Ascending aorta (tissue), 2 donors: ENCODE measurements around the gene FMO5. TPM values are rescaled to one million over a fixed set of nuclear protein-coding genes. Genes with fewer than 3 reads are reported as not detected.

Experiments used
- DNase-seq, 2 donors: peaks; one replicate each; pipeline ENCODE4 v3.0.0-alpha.2; 2019; ENCODE audit warnings: low spot score in 2 of 2
- H3K27ac ChIP-seq, 2 donors: fragments of 200-600 bp; sonication (generic); one replicate each; pipeline ENCODE4 v1.5.1; 2016 to 2017; ENCODE audit warnings: mild to moderate bottlenecking in 1 of 2
- H3K27me3 ChIP-seq: fragments of 200-600 bp; sonication (generic); one replicate; pipeline ENCODE4 v1.5.1; 2017
- H3K36me3 ChIP-seq, 2 donors: fragments of 200-600 bp; sonication (generic); one replicate each; pipeline ENCODE4 v1.5.1; 2016
- H3K4me1 ChIP-seq, 2 donors: fragments of 200-600 bp; sonication (generic); one replicate each; pipeline ENCODE4 v1.5.1; 2016 to 2017; ENCODE audit warnings: mild to moderate bottlenecking in 1 of 2
- H3K4me3 ChIP-seq, 2 donors: fragments of 200-600 bp; sonication (generic); one replicate each; pipeline ENCODE4 v1.5.1; 2016 to 2017; ENCODE audit warnings: mild to moderate bottlenecking in 1 of 2
- H3K9me3 ChIP-seq, 2 donors: fragments of 200-600 bp; sonication (generic); one replicate each; pipeline ENCODE4 v1.5.1; 2016
- intact Hi-C: fragments of 100-400 bp; cut with DNase I; formaldehyde crosslinking; loops from one replicate; pipeline ENCODE4 v1.15.1; 2023
- total RNA-seq: library from RNA; depleted of rRNA; stranded (reverse); fragments of >200 nt; gene quantifications from one replicate; pipeline ENCODE4 v1.1.0, GENCODE V29; 2016
- TF ChIP-seq, protein P1 (sequence below), 3 experiments: fragments of 200-600 bp in 2 of 3; fragments of 450-650 bp in 1 of 3; sonication (generic) in 2 of 3; IDR thresholded peaks; one replicate each; pipeline ENCODE4 v1.5.1; 2016 to 2019; ENCODE audit warnings: antibody characterized with exemption in 3 of 3, mild to moderate bottlenecking in 1 of 3, moderate library complexity in 1 of 3

FMO5 gene
- total RNA-seq, 1 donor from 2014 or later: 19.6 TPM

DNA sequence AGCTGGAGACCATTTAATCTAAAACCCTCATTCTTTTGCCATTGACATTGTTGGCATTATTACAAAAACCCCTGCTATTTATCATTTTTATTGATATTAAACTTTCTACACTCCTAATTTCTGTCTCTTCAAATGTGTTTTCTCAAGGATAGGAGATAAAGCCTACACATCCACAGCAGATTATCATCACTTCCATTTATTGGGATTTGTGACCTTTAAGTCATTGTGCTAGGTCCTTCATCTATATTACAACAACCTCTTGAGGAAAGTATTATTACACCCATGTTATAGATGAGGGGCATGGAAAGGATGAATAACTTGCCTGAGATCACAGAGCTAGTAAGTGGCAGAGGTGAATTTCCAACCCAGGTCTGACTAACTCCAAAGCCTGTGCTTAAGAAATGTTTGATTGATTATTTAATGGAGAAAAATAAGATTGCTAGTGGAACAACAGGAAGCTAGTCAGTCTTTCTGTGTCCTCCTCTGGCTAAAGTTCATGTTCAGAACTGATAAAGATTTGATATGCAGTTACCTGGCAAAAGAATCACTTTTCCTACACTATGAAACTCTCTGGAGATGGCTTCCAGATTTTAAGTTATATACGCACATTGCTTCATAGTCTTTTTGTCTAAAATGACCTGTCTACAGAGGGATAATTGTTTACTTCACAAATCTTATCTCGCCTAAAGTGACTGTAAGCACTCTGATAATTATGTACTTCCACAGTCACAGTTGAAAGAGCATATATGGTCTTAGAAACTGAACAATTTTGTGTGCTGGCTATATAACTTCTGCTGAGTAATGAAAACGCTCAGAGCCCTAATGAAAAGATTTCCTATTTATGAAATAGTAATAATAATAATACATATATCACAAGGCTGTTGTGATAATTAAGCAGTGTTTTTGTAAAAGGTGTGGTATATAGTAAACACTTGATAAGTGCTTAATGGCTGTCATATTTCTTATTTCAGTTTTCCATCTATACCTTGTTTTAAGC is 15.0 kb downstream of the FMO5 start:
- DNase-seq: no peak
- Histone ChIP-seq H3K4me3 (no peak overlapping the region), H3K9me3 (no peaks in the 10 kb centered on the region), H3K36me3 (peaks cover 0 to 13% of the 10 kb centered on the region in 2 donors), H3K4me1 (no peaks in the 10 kb centered on the region), H3K27me3 (no peaks in the 10 kb centered on the region), H3K27ac (no peak overlapping the region)
- TF ChIP-seq, protein P1, sequence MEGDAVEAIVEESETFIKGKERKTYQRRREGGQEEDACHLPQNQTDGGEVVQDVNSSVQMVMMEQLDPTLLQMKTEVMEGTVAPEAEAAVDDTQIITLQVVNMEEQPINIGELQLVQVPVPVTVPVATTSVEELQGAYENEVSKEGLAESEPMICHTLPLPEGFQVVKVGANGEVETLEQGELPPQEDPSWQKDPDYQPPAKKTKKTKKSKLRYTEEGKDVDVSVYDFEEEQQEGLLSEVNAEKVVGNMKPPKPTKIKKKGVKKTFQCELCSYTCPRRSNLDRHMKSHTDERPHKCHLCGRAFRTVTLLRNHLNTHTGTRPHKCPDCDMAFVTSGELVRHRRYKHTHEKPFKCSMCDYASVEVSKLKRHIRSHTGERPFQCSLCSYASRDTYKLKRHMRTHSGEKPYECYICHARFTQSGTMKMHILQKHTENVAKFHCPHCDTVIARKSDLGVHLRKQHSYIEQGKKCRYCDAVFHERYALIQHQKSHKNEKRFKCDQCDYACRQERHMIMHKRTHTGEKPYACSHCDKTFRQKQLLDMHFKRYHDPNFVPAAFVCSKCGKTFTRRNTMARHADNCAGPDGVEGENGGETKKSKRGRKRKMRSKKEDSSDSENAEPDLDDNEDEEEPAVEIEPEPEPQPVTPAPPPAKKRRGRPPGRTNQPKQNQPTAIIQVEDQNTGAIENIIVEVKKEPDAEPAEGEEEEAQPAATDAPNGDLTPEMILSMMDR (IDR thresholded peaks at IDR 0.05): no peak
- intact Hi-C loops: no loop called here

DNA sequence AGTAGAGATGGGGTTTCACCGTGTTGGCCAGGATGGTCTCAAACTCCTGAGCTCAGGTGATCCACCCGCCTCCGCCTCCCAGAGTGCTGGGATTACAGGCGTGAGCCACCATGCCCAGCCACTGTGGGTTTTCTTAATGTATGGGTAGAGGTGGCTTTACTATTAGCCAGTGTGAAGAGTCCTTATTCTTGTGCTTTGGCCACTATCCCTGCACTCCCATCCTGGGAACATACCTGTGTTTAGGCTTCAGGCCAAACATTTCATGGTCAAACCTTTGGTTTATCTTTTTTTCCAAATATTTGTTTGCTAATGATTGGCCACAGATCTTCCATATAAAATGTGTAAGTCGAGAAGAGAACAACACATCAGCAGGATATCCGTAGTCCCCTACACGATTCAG is 16.5 kb downstream of the FMO5 start:
- H3K4me3 ChIP-seq: no peak overlapping the region
- no peaks in the 10 kb centered on the region for H3K4me1 ChIP-seq
- no peaks in the 10 kb centered on the region for H3K27me3 ChIP-seq
- H3K9me3 ChIP-seq: no peaks in the 10 kb centered on the region
- no peak overlapping the region for H3K27ac ChIP-seq
- no peak for DNase-seq
- TF ChIP-seq, protein P1 (IDR thresholded peaks at IDR 0.05): no peak
- peaks cover 4 to 13% of the 10 kb centered on the region in 2 donors for H3K36me3 ChIP-seq
- intact Hi-C loops: no loop called here

DNA sequence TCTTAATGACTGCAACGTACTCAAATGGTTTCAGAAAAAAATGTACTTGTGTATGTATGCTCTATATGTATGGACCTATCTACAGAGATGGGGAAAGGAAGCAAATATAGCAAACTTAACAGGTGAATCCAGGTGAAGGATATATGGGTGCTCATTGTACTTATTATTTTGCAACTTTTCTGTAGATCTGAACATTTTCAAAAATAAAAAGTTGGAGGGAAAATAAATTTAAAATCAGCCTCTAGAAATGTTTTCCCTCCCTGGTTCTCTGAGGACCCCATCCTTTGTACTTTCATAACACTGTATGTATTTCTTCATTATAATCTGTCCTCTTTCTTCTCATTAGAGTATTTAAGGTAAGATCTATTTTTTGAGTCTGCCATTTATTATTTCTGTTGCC is 17.9 kb downstream of the FMO5 start:
- intact Hi-C loops: no loop called here
- no peaks in the 10 kb centered on the region for H3K4me1 ChIP-seq
- TF ChIP-seq, protein P1 (IDR thresholded peaks at IDR 0.05): no peak
- H3K36me3 ChIP-seq: peaks cover 4 to 5% of the 10 kb centered on the region in 2 donors
- no peak overlapping the region for H3K4me3 ChIP-seq
- H3K9me3 ChIP-seq: no peaks in the 10 kb centered on the region
- H3K27ac ChIP-seq: no peak overlapping the region
- H3K27me3 ChIP-seq: no peaks in the 10 kb centered on the region
- no peak for DNase-seq

DNA sequence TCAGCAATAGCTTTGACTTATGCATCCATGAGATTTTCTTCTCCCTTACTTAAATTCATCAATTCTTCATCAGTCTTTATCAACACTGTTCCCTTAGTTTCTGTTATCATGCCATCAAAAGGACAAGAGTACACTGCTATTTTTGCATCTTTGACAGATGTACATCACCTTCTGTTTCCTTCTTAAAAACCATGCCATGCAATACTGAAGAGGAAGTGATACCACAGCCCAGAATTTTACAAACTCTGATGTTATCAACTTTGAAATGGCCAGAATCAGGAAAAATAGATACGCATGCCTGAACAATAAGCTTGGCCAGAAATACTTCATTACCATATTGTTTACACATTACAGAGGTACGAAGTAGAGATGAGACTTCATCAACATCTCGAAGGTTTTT is 21.1 kb downstream of the FMO5 start:
- H3K9me3 ChIP-seq: no peaks in the 10 kb centered on the region
- H3K4me1 ChIP-seq: no peaks in the 10 kb centered on the region
- H3K4me3 ChIP-seq: no peak overlapping the region
- no peaks in the 10 kb centered on the region for H3K27me3 ChIP-seq
- no peak for DNase-seq
- intact Hi-C loops: no loop called here
- peaks cover 4 to 5% of the 10 kb centered on the region in 2 donors for H3K36me3 ChIP-seq
- TF ChIP-seq, protein P1 (IDR thresholded peaks at IDR 0.05): no peak
- no peak overlapping the region for H3K27ac ChIP-seq

DNA sequence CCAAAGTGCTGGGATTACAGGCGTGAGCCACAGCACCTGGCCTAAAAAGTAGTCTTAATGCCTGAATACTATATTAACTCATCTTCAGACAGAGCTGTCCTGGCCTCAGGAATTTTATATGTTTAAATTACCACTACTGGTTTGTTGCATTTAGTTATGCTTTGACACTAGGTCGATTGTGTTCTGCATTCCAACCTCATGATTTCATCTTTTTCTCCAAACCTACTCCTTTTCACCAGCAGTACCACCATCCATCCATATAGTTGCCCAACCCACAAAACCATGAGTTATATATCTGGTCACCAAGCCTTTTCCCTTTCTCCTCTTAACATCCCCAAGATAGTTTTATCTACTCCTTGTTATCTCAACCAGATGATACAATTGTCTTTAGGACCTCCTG is 22.6 kb downstream of the FMO5 start:
- DNase-seq: no peak
- TF ChIP-seq, protein P1 (IDR thresholded peaks at IDR 0.05): no peak
- H3K9me3 ChIP-seq: no peaks in the 10 kb centered on the region
- no peak overlapping the region for H3K27ac ChIP-seq
- no peaks in the 10 kb centered on the region for H3K4me1 ChIP-seq
- H3K27me3 ChIP-seq: no peaks in the 10 kb centered on the region
- no peak overlapping the region for H3K4me3 ChIP-seq
- intact Hi-C loops: no loop called here
- H3K36me3 ChIP-seq: peaks cover 0 to 4% of the 10 kb centered on the region in 2 donors
